GM20000 (cell line): Measurements from ENCODE around the gene TLN1.

Experiments
- DNase-seq: peaks from one replicate; pipeline ENCODE4 v3.0.0; 2012; ENCODE audit warnings: low spot score
- CTCF ChIP-seq: IDR thresholded peaks from 2 replicates; pipeline ENCODE4 v1.5.1; 2012; ENCODE audit warnings: mild to moderate bottlenecking, control low read depth; ENCODE audit errors: extremely low read depth, missing control alignments

Gene TLN1

GRCh38 chr9:35732185-35732799 is at the start of gene TLN1, which contains the start of gene CREB3:
TSS of gene TLN1 (minus strand) at chr9:35732195. CDS start at chr9:35725694, 6,501 bp downstream.
TSS of gene CREB3 (plus strand) at chr9:35732666. CDS start at chr9:35732773, 107 bp downstream.
- TF ChIP-seq CTCF: peak; percentile 33
- DNase-seq: peak; percentile 97

- no peak for DNase-seq
- no peak for TF ChIP-seq CTCF
Measured at GRCh38 chr9:35781066-35781465, 49.1 kb upstream of the TLN1 start.

GRCh38 chr9:35778496-35778895 is 46.5 kb upstream of the TLN1 start:
- no peak for TF ChIP-seq CTCF
- no peak for DNase-seq

- TF ChIP-seq CTCF: no peak
- DNase-seq: no peak
Measured at GRCh38 chr9:35776018-35776417, 44.0 kb upstream of the TLN1 start.

- no peak for TF ChIP-seq CTCF
- DNase-seq: no peak
Measured at GRCh38 chr9:35774907-35775635, 43.1 kb upstream of the TLN1 start.

- DNase-seq: no peak
- no peak for TF ChIP-seq CTCF
Measured at GRCh38 chr9:35771943-35772342, 39.9 kb upstream of the TLN1 start.

GRCh38 chr9:35771534-35771933 is 39.5 kb upstream of the TLN1 start:
- no peak for DNase-seq
- no peak for TF ChIP-seq CTCF
